BJ (cell line): ENCODE measurements around the gene ERBIN. TPM values are rescaled to one million over a fixed set of nuclear protein-coding genes. Genes with fewer than 3 reads are reported as not detected.
"Not testable (repeated sequence)": the region's sequence is repeated elsewhere in the genome, so short reads cannot be mapped to it uniquely, and the experiment has no call there.

Experiments
- CTCF ChIA-PET: fragments of 350-600 bp; formaldehyde crosslinking; extraction: SDS; loops from one replicate; lab custom pipeline; 2021; ENCODE audit warnings: antibody characterized with exemption, inconsistent platforms; lab: Yijun Ruan, JAX
- POLR2A ChIA-PET: fragments of 300-600 bp; sonication (Branson Sonifier 250); formaldehyde crosslinking; extraction: SDS; loops from one replicate; lab custom pipeline; 2021; ENCODE audit warnings: antibody characterized with exemption; lab: Charles Lee
- DNase-seq: peaks from one replicate; pipeline ENCODE4 v3.0.0-alpha.2; 2011; ENCODE audit warnings: low read depth
- H3K27me3 ChIP-seq: 2 replicates; pipeline ENCODE4 v1.6.0; 2011; ENCODE audit warnings: low read length; ENCODE audit not compliant: control insufficient read depth, insufficient read depth
- H3K36me3 ChIP-seq: 2 replicates; pipeline ENCODE4 v1.5.1; 2011; ENCODE audit warnings: low read length; ENCODE audit not compliant: control insufficient read depth, insufficient read depth
- H3K4me3 ChIP-seq: 2 replicates; pipeline ENCODE4 v1.5.1; 2011; ENCODE audit warnings: low read depth, mild to moderate bottlenecking, control low read depth, low read length
- polyA plus RNA-seq: library from polyadenylated mRNA; depleted of rRNA; stranded (reverse); fragments of >200 nt; gene quantifications from 2 replicates; pipeline ENCODE4 v1.2.3, GENCODE V29; 2011
- TF ChIP-seq, protein P1 (sequence below): IDR thresholded peaks from 2 replicates; pipeline ENCODE4 v1.5.1; 2011; ENCODE audit warnings: low read depth, mild to moderate bottlenecking, control low read depth, inconsistent platforms, low read length, moderate library complexity; ENCODE audit not compliant: insufficient read depth

The ERBIN gene
- polyA plus RNA-seq, 1 experiment: 26.0 TPM

DNA sequence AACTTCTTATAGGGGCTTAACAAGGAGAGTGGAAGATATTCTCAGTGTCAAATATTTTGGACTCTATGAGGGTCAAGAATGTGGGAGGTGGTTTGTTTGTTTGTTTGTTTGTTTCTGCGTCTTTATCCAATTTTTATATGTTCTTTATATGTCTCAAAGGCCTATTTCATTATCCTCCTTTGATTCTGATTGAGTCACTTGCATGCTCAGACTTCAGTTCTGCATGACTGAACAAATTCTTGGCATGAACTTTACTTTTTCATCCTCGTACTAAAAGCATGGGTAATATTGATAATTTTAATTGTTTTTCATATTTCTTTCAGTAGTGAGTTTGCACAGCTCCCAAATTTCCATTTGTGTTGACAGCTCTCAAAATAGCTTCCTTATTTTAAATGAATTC is 19.2 kb upstream of the ERBIN start:
- H3K27me3 ChIP-seq: no peaks in the 10 kb centered on the region
- no peaks in the 10 kb centered on the region for H3K36me3 ChIP-seq
- TF ChIP-seq, protein P1, sequence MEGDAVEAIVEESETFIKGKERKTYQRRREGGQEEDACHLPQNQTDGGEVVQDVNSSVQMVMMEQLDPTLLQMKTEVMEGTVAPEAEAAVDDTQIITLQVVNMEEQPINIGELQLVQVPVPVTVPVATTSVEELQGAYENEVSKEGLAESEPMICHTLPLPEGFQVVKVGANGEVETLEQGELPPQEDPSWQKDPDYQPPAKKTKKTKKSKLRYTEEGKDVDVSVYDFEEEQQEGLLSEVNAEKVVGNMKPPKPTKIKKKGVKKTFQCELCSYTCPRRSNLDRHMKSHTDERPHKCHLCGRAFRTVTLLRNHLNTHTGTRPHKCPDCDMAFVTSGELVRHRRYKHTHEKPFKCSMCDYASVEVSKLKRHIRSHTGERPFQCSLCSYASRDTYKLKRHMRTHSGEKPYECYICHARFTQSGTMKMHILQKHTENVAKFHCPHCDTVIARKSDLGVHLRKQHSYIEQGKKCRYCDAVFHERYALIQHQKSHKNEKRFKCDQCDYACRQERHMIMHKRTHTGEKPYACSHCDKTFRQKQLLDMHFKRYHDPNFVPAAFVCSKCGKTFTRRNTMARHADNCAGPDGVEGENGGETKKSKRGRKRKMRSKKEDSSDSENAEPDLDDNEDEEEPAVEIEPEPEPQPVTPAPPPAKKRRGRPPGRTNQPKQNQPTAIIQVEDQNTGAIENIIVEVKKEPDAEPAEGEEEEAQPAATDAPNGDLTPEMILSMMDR: no peak
- ChIA-PET POLR2A (no interaction called here), CTCF (no interaction called here)
- DNase-seq: no peak
- no peak overlapping the region for H3K4me3 ChIP-seq

DNA sequence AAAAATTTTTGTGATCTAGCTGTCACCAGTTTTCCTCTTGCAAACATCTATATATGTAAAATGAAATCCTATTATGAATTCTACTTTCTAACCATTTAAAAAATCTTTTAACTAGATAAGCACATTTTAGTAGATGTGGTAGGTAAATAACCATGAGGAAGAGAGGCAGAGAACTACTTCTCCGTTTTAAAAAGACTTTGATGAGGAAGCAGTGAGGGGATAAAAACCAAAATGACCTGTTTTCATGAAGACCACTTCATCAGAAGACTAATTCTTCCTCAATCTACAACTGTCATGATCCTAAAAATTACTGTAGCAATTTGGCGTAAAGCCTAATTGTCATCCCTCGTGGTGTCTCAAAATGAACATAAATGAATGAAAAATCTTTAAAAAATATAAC is 15.7 kb upstream of the ERBIN start:
- Histone ChIP-seq H3K27me3 (no peaks in the 10 kb centered on the region), H3K4me3 (no peak overlapping the region), H3K36me3 (no peaks in the 10 kb centered on the region)
- TF ChIP-seq, protein P1: no peak
- ChIA-PET CTCF (no interaction called here), POLR2A (no interaction called here)
- no peak for DNase-seq

DNA sequence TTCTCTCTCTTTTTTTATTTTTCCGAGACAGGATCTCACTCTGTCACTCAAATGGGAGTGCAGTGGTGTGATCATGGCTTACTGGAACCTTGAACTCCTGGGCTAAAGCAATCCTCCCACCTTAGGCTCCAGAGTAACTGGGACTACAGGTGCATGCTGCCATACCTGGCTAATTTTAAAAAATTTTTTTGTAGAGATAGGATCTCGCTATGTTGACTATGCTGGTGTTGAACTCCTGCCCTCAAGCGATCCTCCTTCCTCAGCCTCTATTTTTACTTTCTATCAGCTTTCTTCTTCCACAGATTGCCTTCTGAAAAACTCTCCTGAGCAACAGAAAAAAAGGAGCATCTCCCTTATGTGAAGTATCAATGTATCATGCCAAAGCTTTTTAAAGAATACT is 14.1 kb upstream of the ERBIN start:
- DNase-seq: no peak
- TF ChIP-seq, protein P1: no peak
- H3K36me3 ChIP-seq: no peaks in the 10 kb centered on the region
- no peak overlapping the region for H3K4me3 ChIP-seq
- POLR2A ChIA-PET: no interaction called here
- CTCF ChIA-PET: interaction anchor here (1.2 kb wide), 1 partner anchor 10 kb away, joined by 3 read pairs; no protein-coding TSS in a partner anchor
- H3K27me3 ChIP-seq: no peaks in the 10 kb centered on the region

DNA sequence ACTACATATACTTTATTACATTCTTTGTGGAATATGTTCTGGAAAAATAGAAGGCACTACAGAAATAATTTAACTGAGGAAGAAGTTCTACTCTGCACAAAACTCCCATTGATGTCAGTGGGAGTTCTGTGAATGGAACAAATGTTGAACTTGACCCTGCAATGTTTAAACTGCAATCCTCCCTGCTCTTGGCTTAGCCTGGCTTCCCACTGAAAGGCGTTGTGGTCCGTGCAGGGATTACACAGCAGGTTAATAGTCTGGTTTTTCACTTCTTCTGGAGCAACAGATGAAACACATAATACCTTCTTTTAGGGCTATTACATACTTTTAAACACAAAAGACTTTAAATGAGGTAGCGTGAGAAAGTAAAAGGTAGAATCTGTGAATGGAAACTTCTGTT is 12.9 kb upstream of the ERBIN start:
- ChIA-PET POLR2A (no interaction called here), CTCF (no interaction called here)
- Histone ChIP-seq H3K27me3 (no peaks in the 10 kb centered on the region), H3K4me3 (no peak overlapping the region), H3K36me3 (no peaks in the 10 kb centered on the region)
- TF ChIP-seq, protein P1: no peak
- no peak for DNase-seq

DNA sequence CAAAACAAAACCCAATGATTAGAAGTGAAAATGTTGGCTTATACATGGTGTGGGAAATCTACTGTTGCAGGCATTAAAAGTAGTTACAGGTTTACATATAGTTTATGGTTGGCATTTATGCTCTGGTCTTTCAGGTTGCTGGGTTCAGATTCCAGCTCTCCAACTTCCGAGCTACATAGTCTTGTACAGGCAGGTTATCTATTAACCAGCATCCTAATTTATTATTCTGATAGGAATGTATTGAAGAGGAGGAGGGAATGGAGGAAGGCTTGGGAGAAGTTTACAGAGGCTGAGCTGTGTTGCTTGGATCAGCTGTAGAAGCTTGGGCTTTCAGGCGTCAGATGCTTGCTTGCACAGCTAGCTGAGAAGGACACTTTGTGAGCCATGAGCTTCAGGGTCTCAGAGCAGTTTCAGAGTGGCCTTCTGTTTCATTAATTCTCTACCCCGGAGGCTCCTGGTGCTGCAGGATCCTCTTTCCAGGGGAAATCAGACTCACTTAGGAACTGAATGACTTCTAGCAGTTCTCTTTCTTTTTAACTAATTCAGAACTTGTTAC is 11.7 kb upstream of the ERBIN start:
- no peak for DNase-seq
- ChIA-PET POLR2A (no interaction called here), CTCF (interaction anchor here (0.7 to 1.1 kb wide), 3 partner anchors 10 to 170 kb away, joined by 3 to 4 read pairs (median 3); no protein-coding TSS in a partner anchor)
- Histone ChIP-seq H3K4me3 (no peak overlapping the region), H3K36me3 (no peaks in the 10 kb centered on the region), H3K27me3 (no peaks in the 10 kb centered on the region)
- TF ChIP-seq, protein P1: no peak

- POLR2A ChIA-PET, H3K4me3 ChIP-seq, DNase-seq, H3K36me3 ChIP-seq, H3K27me3 ChIP-seq: not testable (repeated sequence)
- CTCF ChIA-PET: interaction anchor here (1.1 kb wide), 1 partner anchor 9 kb away, joined by 3 read pairs; no protein-coding TSS in a partner anchor
Measured at GRCh38 chr5:65915661-65916060, 10.7 kb upstream of the ERBIN start.
